ENCODE data around the gene MOB3B.

- TF ChIP-seq CTCF (IDR thresholded peaks at IDR 0.05) = no peak
- TF ChIP-seq POLR2A (IDR thresholded peaks at IDR 0.05) = no peak
Measured at GRCh38 chr9:27473111-27473529, 56.5 kb downstream of the MOB3B start.
